Stimulated activated naive CD8-positive, alpha-beta T cell treated with anti-CD3 and anti-CD28 coated beads, Interleukin-15, amount 100 ng/mL, for 72 hours (primary cell): ENCODE results near the gene CHKA.

Experiments used
- ATAC-seq: fragments of 150-1000 bp; cut with Tn5 transposase; 2 replicates; pipeline ENCODE4 v1.10.0; 2021; ENCODE audit warnings: mild to moderate bottlenecking, moderate library complexity
- DNase-seq, 2 donors: peaks; one replicate each; pipeline ENCODE4 v3.0.0; 2021 to 2022
- H3K27ac Mint-ChIP-seq, 2 donors: one replicate each; pipeline ENCODE4 v1.8.0; 2022; ENCODE audit warnings: mild to moderate bottlenecking in 2 of 2, mixed read lengths in 2 of 2, moderate library complexity in 2 of 2
- H3K27me3 Mint-ChIP-seq: one replicate; pipeline ENCODE4 v1.8.0; 2022; ENCODE audit warnings: mixed read lengths
- H3K4me1 Mint-ChIP-seq: one replicate; pipeline ENCODE4 v1.8.0; 2022; ENCODE audit warnings: mild to moderate bottlenecking, mixed read lengths
- H3K4me3 Mint-ChIP-seq, 2 donors: one replicate each; pipeline ENCODE4 v1.8.0; 2022; ENCODE audit warnings: mild to moderate bottlenecking in 2 of 2, mixed read lengths in 2 of 2, moderate library complexity in 1 of 2
- H3K9me3 Mint-ChIP-seq, 2 donors: one replicate each; pipeline ENCODE4 v1.8.0; 2022; ENCODE audit warnings: mixed read lengths in 2 of 2

The CHKA gene

GRCh38 chr11:68148071-68148805 is 27.1 kb upstream of the CHKA start:
- DNase-seq (no peak), ATAC-seq (no peak)
- H3K9me3 Mint-ChIP-seq: no peaks in the 10 kb centered on the region
- H3K4me3 Mint-ChIP-seq: no peak overlapping the region
- peaks cover 6% of the 10 kb centered on the region for H3K4me1 Mint-ChIP-seq
- H3K27me3 Mint-ChIP-seq: no peaks in the 10 kb centered on the region
- peak overlapping the region in 1 of 2 donors; percentile 8 for H3K27ac Mint-ChIP-seq

DNA sequence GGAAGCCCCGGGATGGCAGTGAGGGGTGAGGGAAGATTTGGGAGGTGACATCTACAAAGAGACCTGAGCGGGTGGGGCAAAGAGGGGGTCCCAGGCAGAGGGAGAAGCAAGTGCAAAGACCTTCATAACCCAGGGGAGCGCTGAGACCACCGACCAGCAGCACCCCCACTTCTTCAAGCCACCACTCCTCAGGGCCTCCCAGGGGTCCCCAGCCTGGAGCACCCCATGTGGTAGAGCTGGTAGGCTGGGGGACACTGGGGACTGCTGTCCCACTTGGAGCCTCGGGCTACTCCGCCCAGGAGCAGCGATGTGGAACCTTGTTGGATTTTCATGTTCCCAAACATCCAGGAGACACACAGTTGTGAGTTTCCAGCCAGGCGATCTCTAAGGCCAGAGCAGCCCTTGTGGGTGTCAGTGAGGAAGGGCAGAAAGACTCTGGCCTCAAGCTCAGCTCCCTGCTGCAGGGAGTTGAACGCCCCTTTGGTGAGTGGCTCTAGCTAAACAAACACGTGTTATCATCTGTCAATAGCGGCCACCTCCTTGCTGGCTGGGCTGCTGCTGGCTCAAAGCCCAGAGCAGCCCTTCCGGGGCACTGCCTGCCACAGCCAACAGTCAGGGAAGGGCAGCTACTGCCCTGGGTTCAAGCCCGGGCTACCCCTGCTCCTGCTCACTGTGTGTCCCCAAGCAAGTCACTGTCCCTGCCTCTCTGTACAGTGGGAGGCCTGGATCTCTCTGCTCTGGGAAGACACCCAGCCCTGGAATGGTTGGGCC is 25.7 kb upstream of the CHKA start:
- no peak for DNase-seq
- Mint-ChIP-seq H3K4me1 (peaks cover 15% of the 10 kb centered on the region), H3K27me3 (no peaks in the 10 kb centered on the region), H3K27ac (peak overlapping the region in 1 of 2 donors; percentile 63), H3K9me3 (no peaks in the 10 kb centered on the region), H3K4me3 (no peak overlapping the region)
- no peak for ATAC-seq

- ATAC-seq: no peak
- Mint-ChIP-seq H3K27ac (peak overlapping the region in 1 of 2 donors; percentile 89), H3K4me3 (no peak overlapping the region), H3K4me1 (peaks cover 23% of the 10 kb centered on the region), H3K9me3 (no peaks in the 10 kb centered on the region), H3K27me3 (no peaks in the 10 kb centered on the region)
- no peak for DNase-seq
Observed at GRCh38 chr11:68146010-68146540, 24.9 kb upstream of the CHKA start.

DNA sequence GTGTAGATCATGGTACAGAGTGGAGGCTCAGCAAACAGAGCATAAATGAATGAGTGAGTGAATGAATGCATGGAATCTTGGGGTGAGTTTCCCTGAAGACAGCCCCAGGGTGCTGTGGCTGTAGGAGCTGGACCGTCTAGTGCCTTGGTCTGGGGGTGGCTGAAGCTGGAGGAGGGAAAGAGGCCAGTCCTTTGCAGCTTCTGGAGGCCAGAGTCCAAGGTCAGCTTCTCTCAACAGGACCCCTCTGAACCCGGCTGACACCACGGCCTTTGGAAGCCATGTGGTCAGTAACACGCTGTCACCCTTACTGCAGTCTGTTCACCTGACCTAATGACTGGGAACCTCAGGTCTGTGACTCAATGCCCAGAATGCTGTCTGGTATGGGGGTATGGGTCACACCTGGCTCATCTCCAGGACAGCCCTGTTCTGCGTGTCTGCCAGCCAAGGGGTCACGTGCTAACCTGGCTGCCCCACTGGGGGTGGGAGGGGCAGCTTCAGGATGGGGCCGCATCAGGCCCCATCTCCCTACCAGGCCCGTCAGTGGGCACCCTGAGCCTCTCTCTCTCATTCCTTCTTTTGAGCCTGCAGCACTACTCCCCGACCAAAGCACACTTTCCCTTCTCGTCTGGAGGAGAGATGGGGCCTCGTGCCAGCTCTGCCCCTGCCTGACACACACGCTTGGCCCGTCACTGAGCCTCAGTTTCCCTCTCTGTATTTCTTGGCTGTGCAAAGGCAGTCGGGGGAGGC is 24.1 kb upstream of the CHKA start:
- no peaks in the 10 kb centered on the region for H3K27me3 Mint-ChIP-seq
- no peaks in the 10 kb centered on the region for H3K9me3 Mint-ChIP-seq
- H3K27ac Mint-ChIP-seq: peak overlapping the region in 1 of 2 donors; percentile 55
- DNase-seq: no peak
- H3K4me3 Mint-ChIP-seq: no peak overlapping the region
- ATAC-seq: no peak
- peaks cover 28% of the 10 kb centered on the region for H3K4me1 Mint-ChIP-seq

DNA sequence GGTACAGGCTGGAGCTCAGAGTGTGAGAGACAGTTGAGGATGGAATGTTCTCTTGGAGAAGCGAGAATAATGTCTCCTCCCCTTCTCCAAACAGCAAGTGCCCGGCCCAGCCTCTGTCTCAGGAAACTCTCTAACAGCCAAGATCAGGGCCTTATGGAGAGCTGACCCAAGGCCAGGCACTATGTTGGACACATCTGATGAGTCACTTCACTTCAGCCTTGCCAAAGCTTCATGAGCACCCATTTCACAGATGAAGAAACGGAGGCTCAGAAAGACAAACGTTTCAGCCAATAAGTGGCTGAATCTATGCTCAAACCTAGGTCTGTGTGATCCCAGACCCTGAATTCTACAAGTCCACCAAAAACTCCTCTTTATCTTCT is 22.1 kb upstream of the CHKA start:
- Mint-ChIP-seq H3K27me3 (no peaks in the 10 kb centered on the region), H3K27ac (peak overlapping the region in 1 of 2 donors; percentile 31), H3K4me1 (peaks cover 28% of the 10 kb centered on the region), H3K9me3 (no peaks in the 10 kb centered on the region), H3K4me3 (no peak overlapping the region)
- no peak for ATAC-seq
- DNase-seq: no peak

GRCh38 chr11:68142441-68143309 is 21.5 kb upstream of the CHKA start:
- no peak for DNase-seq

DNA sequence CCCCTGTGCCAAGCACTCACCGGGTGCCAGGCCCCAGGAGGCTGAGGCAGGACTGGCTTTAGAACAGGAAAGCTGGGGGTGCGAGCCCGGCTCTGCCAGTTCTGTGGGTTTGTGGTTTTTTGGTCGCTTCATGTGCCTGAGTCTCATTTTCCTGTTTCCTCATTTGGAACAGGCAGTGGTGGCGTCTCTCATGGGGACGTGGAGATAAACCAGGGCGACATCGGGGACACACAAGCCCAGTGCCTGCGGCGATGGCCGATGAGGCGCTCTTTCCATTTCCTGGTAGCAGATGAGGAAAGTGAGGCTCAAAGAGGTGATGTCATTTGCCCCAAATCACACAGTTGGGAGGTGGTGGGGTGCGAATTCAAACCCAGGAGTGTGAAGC is 20.8 kb upstream of the CHKA start:
- DNase-seq (peak; percentile 42 to 71), ATAC-seq (peak; percentile 92)
- H3K27ac Mint-ChIP-seq: peak overlapping the region; percentile 81 to 94
- H3K4me1 Mint-ChIP-seq: peaks cover 28% of the 10 kb centered on the region
- H3K27me3 Mint-ChIP-seq: no peaks in the 10 kb centered on the region
- H3K4me3 Mint-ChIP-seq: peak overlapping the region; percentile 47 to 54
- H3K9me3 Mint-ChIP-seq: no peaks in the 10 kb centered on the region

More at GRCh38 chr11:68142441-68143309, 21.5 kb upstream of the CHKA start:
- Mint-ChIP-seq H3K9me3 (no peaks in the 10 kb centered on the region), H3K4me3 (peak overlapping the region in 1 of 2 donors; percentile 54), H3K4me1 (peaks cover 28% of the 10 kb centered on the region), H3K27me3 (no peaks in the 10 kb centered on the region), H3K27ac (peak overlapping the region; percentile 81 to 94)
- ATAC-seq: peak; percentile 52

- Mint-ChIP-seq H3K4me1 (peaks cover 28% of the 10 kb centered on the region), H3K9me3 (no peaks in the 10 kb centered on the region), H3K4me3 (peak overlapping the region; percentile 47 to 54), H3K27me3 (no peaks in the 10 kb centered on the region), H3K27ac (peak overlapping the region in 1 of 2 donors; percentile 94)
- no peak for ATAC-seq
- DNase-seq: no peak
Observed at GRCh38 chr11:68141246-68142027, 20.2 kb upstream of the CHKA start.

DNA sequence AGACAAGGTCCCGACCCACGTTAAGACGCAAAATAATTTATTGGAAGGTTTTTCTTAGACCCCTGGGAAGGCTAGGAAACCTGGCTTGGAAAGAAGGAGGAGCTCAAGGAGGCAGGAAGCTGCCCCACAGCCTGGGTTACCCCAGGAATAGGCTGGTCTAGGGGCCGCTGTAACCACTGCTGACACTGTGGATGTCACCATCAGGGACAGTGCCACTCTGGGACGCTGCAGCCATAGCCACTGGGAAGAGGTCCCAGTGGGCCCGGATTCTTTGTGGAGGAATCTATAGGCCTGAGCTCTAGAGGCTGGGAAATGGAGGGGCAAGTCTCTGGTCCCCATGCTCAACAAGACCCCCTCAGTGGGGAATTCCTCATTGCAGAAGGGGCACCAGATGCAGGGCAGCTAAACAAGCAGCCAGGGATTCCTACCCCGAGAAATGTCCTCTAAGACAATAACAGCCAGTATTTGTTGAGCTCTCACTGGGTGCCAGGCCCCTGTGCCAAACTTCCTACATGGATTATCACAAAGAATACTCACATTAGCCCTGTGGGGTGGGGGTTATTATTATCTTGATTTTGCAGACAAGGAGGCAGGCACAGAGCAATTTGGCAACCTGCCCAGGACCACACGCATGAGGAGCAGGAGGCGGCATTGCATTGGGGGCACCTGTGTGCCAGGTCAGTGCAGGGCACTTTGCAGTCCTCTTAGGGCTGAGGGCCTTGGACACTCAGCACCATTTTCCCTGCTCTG is 19.5 kb upstream of the CHKA start:
- no peak for DNase-seq
- Mint-ChIP-seq H3K4me3 (no peak overlapping the region), H3K27ac (peak overlapping the region in 1 of 2 donors; percentile 93), H3K9me3 (no peaks in the 10 kb centered on the region), H3K27me3 (no peaks in the 10 kb centered on the region), H3K4me1 (peaks cover 28% of the 10 kb centered on the region)
- ATAC-seq: no peak

- no peak overlapping the region for H3K27ac Mint-ChIP-seq
- H3K9me3 Mint-ChIP-seq: peaks cover 0 to 12% of the 10 kb centered on the region in 2 donors
- DNase-seq: no peak
- peaks cover 22% of the 10 kb centered on the region for H3K4me1 Mint-ChIP-seq
- no peak for ATAC-seq
- H3K4me3 Mint-ChIP-seq: no peak overlapping the region
- no peaks in the 10 kb centered on the region for H3K27me3 Mint-ChIP-seq
Observed at GRCh38 chr11:68138237-68138636, 17.0 kb upstream of the CHKA start.

DNA sequence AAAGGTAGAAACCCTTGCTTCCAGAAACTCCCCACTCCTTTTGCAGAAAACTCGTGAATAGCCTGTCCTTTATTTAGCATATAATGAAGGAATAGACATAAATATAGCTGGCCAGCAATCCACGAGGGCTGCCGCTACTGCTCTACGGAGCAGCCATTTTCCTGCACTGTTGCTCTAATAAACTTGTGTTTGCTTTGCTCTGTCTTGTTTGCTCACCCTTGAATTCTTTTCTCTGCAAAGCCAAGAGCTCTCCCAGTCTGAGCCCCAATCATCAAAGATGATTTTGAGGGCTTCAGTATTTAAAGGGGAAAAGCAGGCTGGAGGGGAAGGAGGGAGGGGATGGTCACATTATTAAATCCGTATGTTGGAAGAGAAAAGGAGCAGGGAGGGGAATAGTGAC is 16.6 kb upstream of the CHKA start:
- Mint-ChIP-seq H3K9me3 (peaks cover under 1 to 14% of the 10 kb centered on the region in 2 donors), H3K4me3 (no peak overlapping the region), H3K4me1 (peaks cover 22% of the 10 kb centered on the region), H3K27me3 (no peaks in the 10 kb centered on the region), H3K27ac (no peak overlapping the region)
- no peak for ATAC-seq
- no peak for DNase-seq

- no peaks in the 10 kb centered on the region for H3K27me3 Mint-ChIP-seq
- H3K9me3 Mint-ChIP-seq: peaks cover 10 to 24% of the 10 kb centered on the region in 2 donors
- H3K27ac Mint-ChIP-seq: no peak overlapping the region
- DNase-seq: no peak
- peaks cover 13% of the 10 kb centered on the region for H3K4me1 Mint-ChIP-seq
- no peak for ATAC-seq
- H3K4me3 Mint-ChIP-seq: no peak overlapping the region
Observed at GRCh38 chr11:68136866-68137265, 15.7 kb upstream of the CHKA start.

DNA sequence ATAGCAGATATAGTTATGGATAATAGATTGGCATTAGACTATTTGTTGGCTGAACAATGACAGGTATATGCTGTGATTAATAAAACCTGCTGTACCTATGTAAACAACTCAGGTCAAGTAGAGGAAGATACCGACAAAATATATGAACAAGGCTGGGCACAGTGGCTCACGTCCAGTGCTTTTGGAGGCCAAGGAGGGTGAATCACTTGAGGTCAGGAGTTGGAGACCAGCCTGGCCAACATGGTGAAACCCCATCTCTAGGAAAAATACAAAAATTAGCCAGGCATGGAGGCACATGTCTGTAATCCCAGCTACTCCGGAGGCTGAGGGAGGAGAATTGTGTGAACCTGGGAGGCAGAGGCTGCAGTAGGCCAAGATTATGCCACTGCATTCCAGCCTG is 14.0 kb upstream of the CHKA start:
- Mint-ChIP-seq H3K27ac (no peak overlapping the region), H3K9me3 (peaks cover 11 to 26% of the 10 kb centered on the region in 2 donors), H3K27me3 (peaks cover under 1% of the 10 kb centered on the region), H3K4me1 (no peaks in the 10 kb centered on the region), H3K4me3 (no peak overlapping the region)
- ATAC-seq (no peak), DNase-seq (no peak)
